GM10266 (cell line): Measurements from ENCODE around the gene SLC49A3.

Source experiments
- DNase-seq: peaks from one replicate; pipeline ENCODE4 v3.0.0; 2012; ENCODE audit errors: extremely low spot score
- CTCF ChIP-seq: IDR thresholded peaks from 2 replicates; pipeline ENCODE4 v1.5.1; 2012; ENCODE audit warnings: mild to moderate bottlenecking, low read depth; ENCODE audit not compliant: control insufficient read depth, insufficient read depth; ENCODE audit errors: missing control alignments

The SLC49A3 gene

DNA sequence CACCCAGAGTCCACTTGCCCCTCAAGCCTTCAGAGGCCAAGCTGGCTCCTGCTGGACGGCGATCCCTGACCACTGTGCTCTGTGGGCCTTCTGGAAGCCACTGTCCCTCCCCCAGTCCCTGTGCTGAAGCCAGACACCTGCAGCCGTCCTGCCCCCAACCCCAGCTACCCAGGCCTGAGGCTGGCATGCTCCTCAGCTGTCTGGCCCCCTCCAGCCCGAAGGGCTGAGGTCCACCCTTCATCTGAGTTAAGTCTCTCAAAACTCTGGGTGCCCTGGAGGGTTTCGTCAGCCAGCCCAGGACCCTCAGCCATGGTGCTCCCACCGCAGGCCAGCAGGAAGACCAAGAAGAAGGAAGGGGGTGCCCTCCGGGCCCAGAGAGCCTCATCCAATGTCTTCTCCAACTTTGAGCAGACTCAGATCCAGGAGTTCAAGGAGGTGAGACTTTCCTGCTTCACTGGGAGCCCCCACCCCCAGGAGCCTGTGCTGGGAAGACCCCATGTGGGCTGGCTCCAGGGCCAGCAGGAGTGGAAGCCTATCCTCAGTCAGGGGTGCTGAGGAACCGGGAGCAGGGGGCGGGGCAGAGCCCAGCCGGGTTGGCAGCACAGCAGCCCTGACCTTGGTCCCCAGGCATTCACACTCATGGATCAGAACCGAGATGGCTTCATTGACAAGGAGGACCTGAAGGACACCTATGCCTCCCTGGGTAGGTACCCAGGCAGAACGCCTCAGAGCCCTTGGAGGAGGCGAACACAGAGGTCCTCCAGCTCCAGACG is 10.4 kb downstream of the SLC49A3 start:
- no peak for TF ChIP-seq CTCF
- no peak for DNase-seq

- no peak for TF ChIP-seq CTCF
- DNase-seq: no peak
Observed at GRCh38 chr4:677431-678293, 11.3 kb downstream of the SLC49A3 start.

DNA sequence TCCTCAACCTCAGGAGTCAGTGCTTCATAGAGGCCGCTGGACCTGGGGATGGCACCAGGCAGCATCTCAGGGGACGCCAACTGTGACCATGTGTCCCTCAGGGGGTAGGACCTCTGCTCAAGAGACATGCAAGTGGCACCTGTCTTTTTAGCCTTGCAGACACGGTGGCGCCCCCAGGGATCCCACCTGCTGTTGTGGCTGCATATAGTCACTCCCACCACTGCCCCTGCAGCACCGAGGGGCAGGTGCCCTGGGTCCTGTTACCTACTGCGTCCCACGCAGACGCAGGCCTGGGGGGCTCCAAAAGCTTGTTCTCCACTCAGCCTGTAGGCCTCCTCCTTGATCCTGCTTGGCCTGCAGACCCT is 12.1 kb downstream of the SLC49A3 start:
- TF ChIP-seq CTCF: no peak

DNA sequence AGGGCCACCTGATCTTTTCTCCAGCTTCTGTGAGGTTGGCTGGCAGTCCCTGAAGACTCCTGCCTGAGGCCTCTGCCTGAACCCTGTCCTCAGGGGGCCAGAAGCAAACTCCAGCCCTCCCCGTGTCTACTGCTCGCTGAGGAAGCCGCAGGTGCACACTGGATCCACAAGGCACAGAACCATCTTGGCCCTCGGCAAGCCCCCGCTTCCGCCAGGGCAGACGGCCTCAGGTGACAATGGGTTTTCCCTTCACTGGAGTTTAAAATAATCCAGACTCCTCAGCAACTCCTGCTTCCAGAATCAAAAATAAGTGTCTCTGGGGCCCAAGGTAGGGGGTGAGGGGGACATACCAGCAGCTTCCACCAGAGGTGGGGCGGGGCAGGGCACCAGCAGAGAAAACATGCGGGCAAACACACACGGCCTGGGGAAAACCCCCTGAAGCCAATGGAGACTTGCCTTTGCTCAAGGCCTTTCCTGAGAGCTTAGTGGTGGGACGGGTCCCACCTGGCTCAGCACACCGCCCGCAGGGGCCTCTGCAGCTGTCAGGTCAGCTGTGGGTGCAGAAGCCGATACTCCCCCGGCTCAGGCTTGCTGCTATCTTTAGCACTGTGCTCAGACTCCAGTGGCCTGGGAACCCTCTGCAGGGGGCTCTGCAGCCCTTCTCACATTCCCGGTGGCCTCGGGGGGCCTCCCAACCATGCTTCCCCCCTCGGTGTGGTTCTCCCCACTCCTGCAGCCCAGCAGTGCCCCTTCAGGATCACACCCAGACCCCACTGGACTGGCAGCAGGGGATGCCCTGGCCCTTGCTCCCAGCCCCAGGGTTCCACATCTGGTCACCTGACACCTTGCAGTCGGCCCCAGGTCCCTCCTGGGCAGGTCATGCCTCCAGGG is 12.7 kb downstream of the SLC49A3 start:
- TF ChIP-seq CTCF: no peak
- peak; percentile 83 for DNase-seq

More for the DNA sequence above, 12.1 kb downstream of the SLC49A3 start:
- no peak for DNase-seq

DNA sequence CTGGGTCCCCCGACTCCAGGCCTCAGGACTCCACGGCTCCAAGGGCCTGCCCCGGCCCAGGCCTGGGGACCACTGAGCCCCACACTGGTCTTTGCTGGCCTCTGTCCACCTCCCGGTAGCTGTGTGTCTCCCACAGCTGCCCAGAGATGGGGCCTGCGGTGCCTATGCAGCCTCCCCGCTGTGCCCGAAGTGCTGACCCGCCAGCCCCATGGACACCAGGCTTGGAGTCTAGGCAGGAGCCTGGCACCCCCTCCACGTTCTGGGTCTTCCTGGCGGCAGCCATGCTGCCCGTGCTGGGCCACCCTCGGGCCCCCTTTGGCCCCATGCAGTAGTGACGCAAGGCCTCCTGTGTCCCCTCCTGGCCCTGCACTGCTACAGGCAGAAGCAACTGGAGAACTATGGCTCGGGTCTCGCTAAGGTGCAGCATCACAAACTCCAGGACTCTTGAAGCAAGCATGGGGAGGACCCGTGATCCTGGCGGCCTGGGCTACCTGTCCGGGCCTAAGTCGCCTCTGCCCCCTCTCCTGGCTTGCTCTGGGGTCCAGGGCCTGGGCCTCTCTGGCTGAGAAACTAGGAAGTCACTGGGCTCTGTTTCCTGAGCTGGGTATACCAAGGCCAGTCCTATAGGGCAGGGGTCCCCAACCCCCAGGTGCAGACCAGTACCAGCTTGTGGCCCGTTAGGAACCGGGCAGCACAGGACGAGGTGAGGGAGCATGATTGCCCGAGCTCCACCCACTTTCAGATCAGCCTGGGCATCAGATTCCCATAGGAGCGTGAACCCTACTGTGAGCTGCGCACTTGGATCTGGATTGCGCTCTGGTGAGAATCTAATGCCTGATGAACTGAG is 13.7 kb downstream of the SLC49A3 start:
- DNase-seq: no peak
- TF ChIP-seq CTCF: no peak

- DNase-seq: peak; percentile 100
- peak; percentile 98 for TF ChIP-seq CTCF
Observed at GRCh38 chr4:674172-675035, 14.5 kb downstream of the SLC49A3 start, which contains the start of the genes ATP5ME and MYL5. Gene ATP5ME, minus strand, starts transcription at chr4:674276. Its CDS starts 29 bp downstream, at chr4:674247. Gene MYL5, plus strand, starts transcription at chr4:674542. Its CDS starts 3,485 bp downstream, at chr4:678027.
